GM10248 (cell line): ENCODE results near the gene KRT86.
"Not testable (repeated sequence)": the region's sequence is repeated elsewhere in the genome, so short reads cannot be mapped to it uniquely, and the experiment has no call there.

Experiments used
- CTCF ChIA-PET: fragments of 300-600 bp; sonication (Branson Sonifier 250); formaldehyde crosslinking; extraction: SDS; loops from one replicate; lab custom pipeline; 2021; ENCODE audit warnings: antibody characterized with exemption; lab: Yijun Ruan, JAX
- POLR2A ChIA-PET: fragments of 350-650 bp; sonication (Branson Sonifier 250); formaldehyde crosslinking; extraction: SDS; loops from one replicate; lab custom pipeline; 2020; ENCODE audit warnings: antibody characterized with exemption; lab: Yijun Ruan, JAX
- DNase-seq: peaks from one replicate; pipeline ENCODE4 v3.0.0; 2012; ENCODE audit errors: extremely low spot score
- TF ChIP-seq, protein P1 (sequence below): IDR thresholded peaks from 2 replicates; pipeline ENCODE4 v1.5.1; 2012; ENCODE audit warnings: mild to moderate bottlenecking, low read depth; ENCODE audit errors: extremely low read depth, missing control alignments, control extremely low read depth

The KRT86 gene

DNA sequence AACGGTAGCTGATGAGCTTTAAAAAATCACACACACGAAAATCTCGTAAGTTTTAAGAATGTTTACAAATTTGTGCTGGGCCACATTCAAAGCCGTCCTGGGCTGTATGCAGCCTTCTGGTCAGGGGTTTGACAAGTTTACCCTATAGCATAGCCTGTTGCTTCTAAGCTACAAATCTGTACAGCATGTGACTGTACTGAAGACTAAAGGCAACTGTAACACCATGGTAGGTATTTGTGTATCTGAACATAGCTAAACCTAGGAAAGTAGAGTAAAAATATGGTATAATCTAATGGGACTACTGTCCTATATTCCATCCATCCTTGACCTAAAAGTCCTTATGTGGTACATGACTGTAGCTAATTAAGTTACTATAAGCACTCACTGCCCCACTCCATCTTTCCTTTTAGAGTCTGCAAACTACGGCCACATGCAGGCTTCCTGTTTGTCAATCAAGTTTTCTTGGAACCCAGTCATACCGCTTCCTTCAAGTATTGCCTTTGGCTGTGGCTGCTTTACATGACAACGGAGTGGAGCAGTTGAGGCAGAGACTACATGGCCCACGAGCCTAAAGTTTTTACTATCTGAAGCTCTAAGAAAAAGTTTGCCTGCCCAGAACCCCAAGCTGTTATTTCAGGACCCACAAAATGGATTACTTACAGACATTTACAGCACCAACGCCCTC, 22.9 kb upstream of the KRT86 start:
- TF ChIP-seq, protein P1, sequence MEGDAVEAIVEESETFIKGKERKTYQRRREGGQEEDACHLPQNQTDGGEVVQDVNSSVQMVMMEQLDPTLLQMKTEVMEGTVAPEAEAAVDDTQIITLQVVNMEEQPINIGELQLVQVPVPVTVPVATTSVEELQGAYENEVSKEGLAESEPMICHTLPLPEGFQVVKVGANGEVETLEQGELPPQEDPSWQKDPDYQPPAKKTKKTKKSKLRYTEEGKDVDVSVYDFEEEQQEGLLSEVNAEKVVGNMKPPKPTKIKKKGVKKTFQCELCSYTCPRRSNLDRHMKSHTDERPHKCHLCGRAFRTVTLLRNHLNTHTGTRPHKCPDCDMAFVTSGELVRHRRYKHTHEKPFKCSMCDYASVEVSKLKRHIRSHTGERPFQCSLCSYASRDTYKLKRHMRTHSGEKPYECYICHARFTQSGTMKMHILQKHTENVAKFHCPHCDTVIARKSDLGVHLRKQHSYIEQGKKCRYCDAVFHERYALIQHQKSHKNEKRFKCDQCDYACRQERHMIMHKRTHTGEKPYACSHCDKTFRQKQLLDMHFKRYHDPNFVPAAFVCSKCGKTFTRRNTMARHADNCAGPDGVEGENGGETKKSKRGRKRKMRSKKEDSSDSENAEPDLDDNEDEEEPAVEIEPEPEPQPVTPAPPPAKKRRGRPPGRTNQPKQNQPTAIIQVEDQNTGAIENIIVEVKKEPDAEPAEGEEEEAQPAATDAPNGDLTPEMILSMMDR: no peak
- POLR2A ChIA-PET: no interaction called here
- CTCF ChIA-PET: interaction anchor here (1.3 to 3.3 kb wide), 4 partner anchors 13 to 76 kb away, joined by 3 to 15 read pairs (median 8); no protein-coding TSS in a partner anchor
- no peak for DNase-seq

DNA sequence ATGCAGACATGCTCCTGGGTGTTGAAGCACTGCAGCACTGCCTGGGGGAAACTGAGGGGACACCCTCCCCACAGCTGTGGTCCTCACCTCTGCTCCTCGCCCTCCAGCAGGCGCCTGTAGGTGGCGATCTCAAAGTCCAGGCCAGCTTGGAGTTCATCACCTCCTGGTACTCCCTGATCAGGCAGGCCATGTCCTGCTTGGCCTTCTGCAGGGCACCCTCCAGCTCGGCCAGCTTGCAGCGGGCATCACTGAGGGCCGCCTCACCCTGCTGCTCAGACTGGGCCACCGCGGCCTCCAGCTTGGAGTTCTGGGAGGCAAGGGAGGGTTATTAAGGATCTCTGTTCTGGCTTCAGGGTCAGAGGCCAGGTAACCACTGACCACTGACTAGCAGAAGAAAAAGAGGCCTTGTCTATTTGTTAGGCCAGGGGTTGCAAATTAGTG, 22.2 kb upstream of the KRT86 start:
- DNase-seq, POLR2A ChIA-PET: not testable (repeated sequence)
- CTCF ChIA-PET: interaction anchor here (1.3 to 3.3 kb wide), 4 partner anchors 12 to 75 kb away, joined by 3 to 15 read pairs (median 8); no protein-coding TSS in a partner anchor

GRCh38 chr12:52252728-52253343, 21.6 kb upstream of the KRT86 start:
- no peak for DNase-seq
- TF ChIP-seq, protein P1: no peak
- CTCF ChIA-PET: interaction anchor here (1.3 to 3.3 kb wide), 4 partner anchors 11 to 75 kb away, joined by 3 to 15 read pairs (median 8); no protein-coding TSS in a partner anchor
- POLR2A ChIA-PET: no interaction called here

- TF ChIP-seq, protein P1: no peak
- no peak for DNase-seq
- CTCF ChIA-PET: interaction anchor here (3.3 kb wide), 1 partner anchor 26 kb away, joined by 14 read pairs; no protein-coding TSS in a partner anchor
- POLR2A ChIA-PET: no interaction called here
Measured at GRCh38 chr12:52253391-52254179, 20.9 kb upstream of the KRT86 start.

- ChIA-PET CTCF (interaction anchor here (0.7 kb wide), 1 partner anchor 25 kb away, joined by 3 read pairs; no protein-coding TSS in a partner anchor), POLR2A (no interaction called here)
- no peak for DNase-seq
- TF ChIP-seq, protein P1: no peak
Measured at GRCh38 chr12:52254180-52254964, 20.1 kb upstream of the KRT86 start.

DNA sequence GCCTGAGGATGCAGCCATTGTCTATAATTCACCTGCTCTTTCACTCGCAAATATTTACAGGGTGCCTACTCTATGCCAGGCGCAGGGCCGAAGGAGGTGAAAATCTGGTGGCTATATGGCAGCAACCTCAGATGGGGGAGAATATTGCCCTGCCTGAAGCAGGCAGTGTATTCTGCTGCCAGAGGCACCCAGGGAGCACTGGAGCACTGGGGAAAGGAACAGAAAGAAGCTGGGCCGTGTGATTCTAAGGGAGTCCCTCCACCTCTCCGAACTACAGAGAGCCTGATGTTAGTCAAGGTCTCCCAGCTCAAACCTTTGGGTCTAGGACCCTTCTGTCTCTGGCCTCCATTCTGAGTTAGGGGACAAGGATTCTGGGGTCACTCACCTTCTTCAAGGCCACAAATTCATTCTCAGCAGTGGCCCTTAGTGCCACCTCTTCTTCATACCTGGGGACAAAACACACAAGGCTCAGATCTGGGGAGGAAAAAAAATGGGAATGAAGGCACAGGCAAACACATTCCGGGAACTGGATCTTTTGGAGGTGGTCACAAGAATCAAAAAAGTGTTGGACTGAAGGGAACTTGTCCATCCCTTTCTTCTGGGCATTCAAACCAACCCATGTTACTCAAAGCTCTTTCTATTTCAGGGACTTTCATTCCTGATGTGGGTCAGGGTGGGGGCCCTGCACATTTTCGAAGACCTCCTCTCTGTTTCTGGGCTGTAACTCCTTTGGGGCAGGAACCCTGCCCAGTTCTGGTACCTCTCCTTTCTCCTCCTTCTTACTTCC, 19.3 kb upstream of the KRT86 start:
- ChIA-PET POLR2A (no interaction called here), CTCF (interaction anchor here (0.7 to 2.5 kb wide), 2 partner anchors 23 to 24 kb away, joined by 3 to 15 read pairs; no protein-coding TSS in a partner anchor)
- TF ChIP-seq, protein P1: no peak
- DNase-seq: no peak
